Myocyte (in vitro differentiated cells): ENCODE data around the gene SLC7A14. TPM values are rescaled to one million over a fixed set of nuclear protein-coding genes. Genes with fewer than 3 reads are reported as not detected.
A peak's percentile ranks its signal among the peaks of the same experiment; 100 is the strongest.
"Not testable (repeated sequence)": the region's sequence is repeated elsewhere in the genome, so short reads cannot be mapped to it uniquely, and the experiment has no call there.

Experiments used
- DNase-seq: peaks from one replicate; pipeline ENCODE4 v3.0.0-alpha.2; 2012; ENCODE audit warnings: low read depth
- total RNA-seq: library from RNA; depleted of rRNA; stranded (reverse); fragments of >200 nt; gene quantifications from 2 replicates; pipeline ENCODE4 v1.2.3, GENCODE V29; 2014

Gene SLC7A14
- total RNA-seq, 1 donor from 2014 or later: 0.24 TPM

- DNase-seq: no peak
Measured at GRCh38 chr3:170594528-170594927, 8.7 kb upstream of the SLC7A14 start.

GRCh38 chr3:170593634-170594033 is 7.8 kb upstream of the SLC7A14 start:
- no peak for DNase-seq

GRCh38 chr3:170589113-170589512 is 3.2 kb upstream of the SLC7A14 start:
- no peak for DNase-seq

- DNase-seq: no peak
Measured at GRCh38 chr3:170585008-170585936, 603 bp downstream of the SLC7A14 start.

GRCh38 chr3:170584585-170585007 is 1.3 kb downstream of the SLC7A14 start:
- peak; percentile 81 for DNase-seq

- DNase-seq: no peak
Measured at GRCh38 chr3:170579646-170580045, 6.2 kb downstream of the SLC7A14 start.

- DNase-seq: peak; percentile 81
Measured at GRCh38 chr3:170572665-170573253, 13.1 kb downstream of the SLC7A14 start.

GRCh38 chr3:170567598-170567997 is 18.3 kb downstream of the SLC7A14 start:
- not testable (repeated sequence) for DNase-seq

GRCh38 chr3:170566413-170566812 is 19.5 kb downstream of the SLC7A14 start:
- DNase-seq: no peak

- no peak for DNase-seq
Measured at GRCh38 chr3:170565495-170565894, 20.4 kb downstream of the SLC7A14 start.

- no peak for DNase-seq
Measured at GRCh38 chr3:170564664-170565063, 21.2 kb downstream of the SLC7A14 start.

- peak; percentile 55 for DNase-seq
Measured at GRCh38 chr3:170563712-170564423, 22.0 kb downstream of the SLC7A14 start.

- no peak for DNase-seq
Measured at GRCh38 chr3:170562080-170562479, 23.8 kb downstream of the SLC7A14 start.

- DNase-seq: peak; percentile 57
Measured at GRCh38 chr3:170560717-170561382, 25.0 kb downstream of the SLC7A14 start.

- DNase-seq: no peak
Measured at GRCh38 chr3:170560296-170560695, 25.6 kb downstream of the SLC7A14 start.

- no peak for DNase-seq
Measured at GRCh38 chr3:170558427-170558826, 27.4 kb downstream of the SLC7A14 start.

GRCh38 chr3:170555329-170555728 is 30.5 kb downstream of the SLC7A14 start:
- DNase-seq: no peak

- peak; percentile 77 for DNase-seq
Measured at GRCh38 chr3:170553788-170554757, 31.8 kb downstream of the SLC7A14 start.

- no peak for DNase-seq
Measured at GRCh38 chr3:170551252-170551651, 34.6 kb downstream of the SLC7A14 start.

- peak; percentile 20 for DNase-seq
Measured at GRCh38 chr3:170542704-170543103, 43.2 kb downstream of the SLC7A14 start.
